ENCODE measurements around the gene OR52W1. TPM values are rescaled to one million over a fixed set of nuclear protein-coding genes. Genes with fewer than 3 reads are reported as not detected.

OR52W1 gene
- total RNA-seq, 4 donors from 2014 or later = not detected

GRCh38 chr11:6205366-6205765, 6.3 kb downstream of the OR52W1 start, which contains the start of gene C11orf42:
Gene C11orf42 (plus strand): TSS chr11:6205557. CDS start chr11:6205616, 59 bp downstream.
- Histone ChIP-seq H3K27me3 (no peaks in the 10 kb centered on the region), H3K27ac (no peak within 1 kb of the TSS), H3K9me3 (no peaks in the 10 kb centered on the region), H3K36me3 (no peaks in the 10 kb centered on the region), H3K4me3 (no peak within 1 kb of the TSS), H3K4me1 (no peaks in the 10 kb centered on the region)
- TF ChIP-seq, protein P1, sequence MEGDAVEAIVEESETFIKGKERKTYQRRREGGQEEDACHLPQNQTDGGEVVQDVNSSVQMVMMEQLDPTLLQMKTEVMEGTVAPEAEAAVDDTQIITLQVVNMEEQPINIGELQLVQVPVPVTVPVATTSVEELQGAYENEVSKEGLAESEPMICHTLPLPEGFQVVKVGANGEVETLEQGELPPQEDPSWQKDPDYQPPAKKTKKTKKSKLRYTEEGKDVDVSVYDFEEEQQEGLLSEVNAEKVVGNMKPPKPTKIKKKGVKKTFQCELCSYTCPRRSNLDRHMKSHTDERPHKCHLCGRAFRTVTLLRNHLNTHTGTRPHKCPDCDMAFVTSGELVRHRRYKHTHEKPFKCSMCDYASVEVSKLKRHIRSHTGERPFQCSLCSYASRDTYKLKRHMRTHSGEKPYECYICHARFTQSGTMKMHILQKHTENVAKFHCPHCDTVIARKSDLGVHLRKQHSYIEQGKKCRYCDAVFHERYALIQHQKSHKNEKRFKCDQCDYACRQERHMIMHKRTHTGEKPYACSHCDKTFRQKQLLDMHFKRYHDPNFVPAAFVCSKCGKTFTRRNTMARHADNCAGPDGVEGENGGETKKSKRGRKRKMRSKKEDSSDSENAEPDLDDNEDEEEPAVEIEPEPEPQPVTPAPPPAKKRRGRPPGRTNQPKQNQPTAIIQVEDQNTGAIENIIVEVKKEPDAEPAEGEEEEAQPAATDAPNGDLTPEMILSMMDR (IDR thresholded peaks at IDR 0.05) = no peak
- TF ChIP-seq POLR2A (IDR thresholded peaks at IDR 0.05) = no peak
- intact Hi-C loops (cut with DNase I; ENCODE audit: low total_unique reads) = no loop called here
- DNase-seq = no peak

GRCh38 chr11:6206456-6207180, 7.6 kb downstream of the OR52W1 start:
- Histone ChIP-seq H3K4me1 (no peaks in the 10 kb centered on the region), H3K9me3 (no peaks in the 10 kb centered on the region), H3K27ac (no peak overlapping the region), H3K27me3 (no peaks in the 10 kb centered on the region), H3K36me3 (no peaks in the 10 kb centered on the region), H3K4me3 (no peak overlapping the region)
- intact Hi-C loops (cut with DNase I; ENCODE audit: low total_unique reads) = no loop called here
- TF ChIP-seq POLR2A (IDR thresholded peaks at IDR 0.05) = no peak
- TF ChIP-seq, protein P1 (IDR thresholded peaks at IDR 0.05) = no peak
- no peak for DNase-seq

DNA sequence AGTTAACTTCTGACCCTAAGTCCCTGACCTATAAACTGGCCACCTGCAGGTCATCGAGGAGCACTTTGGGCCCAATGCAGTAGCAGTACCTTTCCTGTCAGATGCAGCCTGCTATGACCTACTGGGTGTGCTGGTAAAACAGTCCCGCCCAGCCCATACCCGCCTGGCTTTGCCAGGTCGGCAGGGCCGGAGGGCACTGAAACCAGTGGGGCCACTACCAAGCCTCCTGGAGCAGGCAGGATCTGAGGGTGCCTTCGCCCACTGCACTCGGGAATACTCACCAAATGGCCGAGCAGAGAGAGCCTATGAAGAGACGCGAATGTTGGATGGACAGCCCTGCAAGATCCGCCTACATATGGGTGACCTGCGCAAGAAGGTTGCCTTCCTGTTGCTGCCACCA, 10.8 kb downstream of the OR52W1 start:
- H3K4me3 ChIP-seq = no peak overlapping the region
- H3K27me3 ChIP-seq = no peaks in the 10 kb centered on the region
- no peaks in the 10 kb centered on the region for H3K36me3 ChIP-seq
- H3K4me1 ChIP-seq = no peaks in the 10 kb centered on the region
- no peaks in the 10 kb centered on the region for H3K9me3 ChIP-seq
- TF ChIP-seq POLR2A (IDR thresholded peaks at IDR 0.05) = no peak
- TF ChIP-seq, protein P1 (IDR thresholded peaks at IDR 0.05) = no peak
- intact Hi-C loops (cut with DNase I; ENCODE audit: low total_unique reads) = no loop called here
- no peak for DNase-seq
- H3K27ac ChIP-seq = no peak overlapping the region

DNA sequence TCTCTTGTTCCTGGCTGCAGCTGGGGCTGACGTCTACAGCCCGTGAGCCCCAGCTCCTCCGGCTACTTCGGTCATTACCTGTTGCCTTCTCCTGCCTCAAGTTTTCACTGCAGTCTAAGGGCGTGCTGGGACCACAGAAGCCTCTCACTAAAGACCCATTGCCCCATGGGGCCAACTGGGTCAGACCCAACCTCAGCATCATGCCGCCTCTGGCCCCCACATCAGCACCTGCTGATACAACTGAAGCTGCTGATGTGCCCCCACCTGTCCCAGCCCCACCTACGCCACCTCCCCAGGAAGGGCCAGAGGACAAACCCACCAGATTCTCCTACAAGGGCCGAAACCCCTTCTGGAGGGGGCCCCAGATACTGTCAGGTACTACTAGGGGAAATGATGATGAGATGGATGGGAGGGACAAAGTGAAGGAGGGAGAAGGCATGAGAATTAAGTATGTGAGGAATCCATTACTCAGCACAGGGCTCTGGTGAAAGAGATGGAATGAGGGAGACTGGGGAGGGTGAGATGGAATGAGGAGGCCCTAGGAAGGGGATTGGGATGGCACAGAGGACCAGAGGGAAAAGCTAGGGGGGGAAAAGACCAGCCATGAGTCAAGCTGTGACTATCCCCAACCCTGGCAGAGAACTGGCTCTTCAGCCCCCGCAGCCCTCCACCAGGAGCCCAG, 11.4 kb downstream of the OR52W1 start:
- no peaks in the 10 kb centered on the region for H3K9me3 ChIP-seq
- intact Hi-C loops (cut with DNase I; ENCODE audit: low total_unique reads) = no loop called here
- no peaks in the 10 kb centered on the region for H3K27me3 ChIP-seq
- TF ChIP-seq POLR2A (IDR thresholded peaks at IDR 0.05) = no peak
- TF ChIP-seq, protein P1 (IDR thresholded peaks at IDR 0.05) = no peak
- no peak overlapping the region for H3K27ac ChIP-seq
- no peaks in the 10 kb centered on the region for H3K4me1 ChIP-seq
- no peaks in the 10 kb centered on the region for H3K36me3 ChIP-seq
- DNase-seq = no peak
- no peak overlapping the region for H3K4me3 ChIP-seq

DNA sequence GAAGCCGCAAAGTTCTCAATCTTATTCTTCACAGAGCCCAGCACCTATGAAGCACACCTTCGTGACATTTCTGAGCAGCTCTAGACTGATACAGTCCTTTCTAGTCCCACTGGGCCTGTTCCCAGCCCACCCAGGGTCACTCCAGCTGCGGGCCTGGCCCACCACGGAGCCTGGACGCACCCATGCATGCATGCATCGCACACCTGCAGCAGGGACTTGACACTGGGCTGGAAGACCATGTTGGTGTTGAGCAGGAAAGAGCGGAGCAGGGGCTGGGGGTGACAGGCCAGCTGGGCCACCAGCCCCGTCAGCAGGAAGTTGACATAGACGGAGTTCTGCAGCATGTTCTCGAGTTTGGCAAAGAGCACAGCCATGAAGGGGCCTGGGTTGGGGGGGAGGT, 15.5 kb downstream of the OR52W1 start:
- H3K27me3 ChIP-seq = no peaks in the 10 kb centered on the region
- no peak overlapping the region for H3K27ac ChIP-seq

More for the DNA sequence above, 15.5 kb downstream of the OR52W1 start:
- intact Hi-C loops (cut with DNase I; ENCODE audit: low total_unique reads) = no loop called here
- Histone ChIP-seq H3K4me3 (no peak overlapping the region), H3K9me3 (no peaks in the 10 kb centered on the region), H3K4me1 (no peaks in the 10 kb centered on the region), H3K36me3 (no peaks in the 10 kb centered on the region)
- no peak for TF ChIP-seq POLR2A (IDR thresholded peaks at IDR 0.05)
- TF ChIP-seq, protein P1 (IDR thresholded peaks at IDR 0.05) = no peak
- DNase-seq = no peak
